Measurements from ENCODE around the gene POMT2.
"Not testable (repeated sequence)": the region's sequence is repeated elsewhere in the genome, so short reads cannot be mapped to it uniquely, and the experiment has no call there.

The POMT2 gene

GRCh38 chr14:77284466-77284865 is 36.2 kb downstream of the POMT2 start:
- no peaks in the 10 kb centered on the region for H4K20me1 ChIP-seq (ENCODE audit: insufficient read depth, low read length)

GRCh38 chr14:77284066-77284465 is 36.6 kb downstream of the POMT2 start:
- H3K79me2 ChIP-seq (ENCODE audit: insufficient read depth, low read length) = no peaks in the 10 kb centered on the region
- TF ChIP-seq EZH2 (IDR thresholded peaks at IDR 0.05; ENCODE audit: borderline replicate concordance, low read length) (no peak), CTCF (IDR thresholded peaks at IDR 0.05; ENCODE audit: low read length) (no peak)
- H3F3A ChIP-seq (ENCODE audit: insufficient read depth, low read length) = no peaks in the 10 kb centered on the region
- peaks cover 8% of the 10 kb centered on the region; the same call in 1 of the 2 replicates for H3K36me3 ChIP-seq (ENCODE audit: insufficient read depth, low read length)
- no peaks in the 10 kb centered on the region for H3K9me2 ChIP-seq (ENCODE audit: low read depth, low read length)
- no peak overlapping the region for H3K4me2 ChIP-seq (ENCODE audit: low read length)
- H3K9me3 ChIP-seq (ENCODE audit: low read length) = no peaks in the 10 kb centered on the region
- no peak overlapping the region for H2AFZ ChIP-seq (ENCODE audit: low read length)
- no peak overlapping the region for H3K27ac ChIP-seq (ENCODE audit: low read depth, low read length, poor library complexity, severe bottlenecking)
- no peaks in the 10 kb centered on the region for H3K27me3 ChIP-seq (ENCODE audit: insufficient read depth, low read length)
- H4K20me1 ChIP-seq (ENCODE audit: insufficient read depth, low read length) = no peaks in the 10 kb centered on the region
- H3K4me1 ChIP-seq (ENCODE audit: insufficient read depth, low read length, severe bottlenecking) = no peaks in the 10 kb centered on the region
- no peak overlapping the region for H3K9ac ChIP-seq (ENCODE audit: low read length)
- no peak overlapping the region for H3K4me3 ChIP-seq (ENCODE audit: low read depth, low read length, poor library complexity, severe bottlenecking)

More at GRCh38 chr14:77284466-77284865, 36.2 kb downstream of the POMT2 start:
- Histone ChIP-seq H2AFZ (ENCODE audit: low read length) (no peak overlapping the region), H3K9ac (ENCODE audit: low read length) (no peak overlapping the region), H3K9me3 (ENCODE audit: low read length) (no peaks in the 10 kb centered on the region), H3K79me2 (ENCODE audit: insufficient read depth, low read length) (no peaks in the 10 kb centered on the region), H3K4me2 (ENCODE audit: low read length) (no peak overlapping the region), H3K27ac (ENCODE audit: low read depth, low read length, poor library complexity, severe bottlenecking) (no peak overlapping the region), H3K27me3 (ENCODE audit: insufficient read depth, low read length) (no peaks in the 10 kb centered on the region), H3F3A (ENCODE audit: insufficient read depth, low read length) (no peaks in the 10 kb centered on the region), H3K36me3 (ENCODE audit: insufficient read depth, low read length) (peaks cover 8% of the 10 kb centered on the region; the same call in 1 of the 2 replicates), H3K4me3 (ENCODE audit: low read depth, low read length, poor library complexity, severe bottlenecking) (no peak overlapping the region), H3K9me2 (ENCODE audit: low read depth, low read length) (no peaks in the 10 kb centered on the region), H3K4me1 (ENCODE audit: insufficient read depth, low read length, severe bottlenecking) (no peaks in the 10 kb centered on the region)
- TF ChIP-seq EZH2 (IDR thresholded peaks at IDR 0.05; ENCODE audit: borderline replicate concordance, low read length) = no peak
- TF ChIP-seq CTCF (IDR thresholded peaks at IDR 0.05; ENCODE audit: low read length) = no peak

GRCh38 chr14:77281852-77282410 is 38.8 kb downstream of the POMT2 start:
- Histone ChIP-seq H3K9ac (ENCODE audit: low read length) (no peak overlapping the region), H3K79me2 (ENCODE audit: insufficient read depth, low read length) (no peaks in the 10 kb centered on the region), H3K4me2 (ENCODE audit: low read length) (no peak overlapping the region), H2AFZ (ENCODE audit: low read length) (no peak overlapping the region), H3K9me3 (ENCODE audit: low read length) (no peaks in the 10 kb centered on the region), H3K9me2 (ENCODE audit: low read depth, low read length) (no peaks in the 10 kb centered on the region), H3K27me3 (ENCODE audit: insufficient read depth, low read length) (no peaks in the 10 kb centered on the region), H3K36me3 (ENCODE audit: insufficient read depth, low read length) (peaks cover 8% of the 10 kb centered on the region; the same call in 1 of the 2 replicates), H3K4me1 (ENCODE audit: insufficient read depth, low read length, severe bottlenecking) (no peaks in the 10 kb centered on the region), H3F3A (ENCODE audit: insufficient read depth, low read length) (no peaks in the 10 kb centered on the region), H3K4me3 (ENCODE audit: low read depth, low read length, poor library complexity, severe bottlenecking) (no peak overlapping the region), H3K27ac (ENCODE audit: low read depth, low read length, poor library complexity, severe bottlenecking) (no peak overlapping the region), H4K20me1 (ENCODE audit: insufficient read depth, low read length) (no peaks in the 10 kb centered on the region)
- no peak for TF ChIP-seq CTCF (IDR thresholded peaks at IDR 0.05; ENCODE audit: low read length)
- no peak for TF ChIP-seq EZH2 (IDR thresholded peaks at IDR 0.05; ENCODE audit: borderline replicate concordance, low read length)

- not testable (repeated sequence) for H3K36me3 ChIP-seq (ENCODE audit: insufficient read depth, low read length)
These were observed 39.8 kb downstream of the POMT2 start for GRCh38 chr14:77280921-77281320.

More at GRCh38 chr14:77280921-77281320, 39.8 kb downstream of the POMT2 start:
- not testable (repeated sequence) for H3K79me2 ChIP-seq (ENCODE audit: insufficient read depth, low read length); H3K9ac ChIP-seq (ENCODE audit: low read length); H3K27me3 ChIP-seq (ENCODE audit: insufficient read depth, low read length); H3K4me2 ChIP-seq (ENCODE audit: low read length); H3K9me2 ChIP-seq (ENCODE audit: low read depth, low read length); H3F3A ChIP-seq (ENCODE audit: insufficient read depth, low read length); H2AFZ ChIP-seq (ENCODE audit: low read length); H4K20me1 ChIP-seq (ENCODE audit: insufficient read depth, low read length); H3K4me1 ChIP-seq (ENCODE audit: insufficient read depth, low read length, severe bottlenecking); H3K4me3 ChIP-seq (ENCODE audit: low read depth, low read length, poor library complexity, severe bottlenecking); H3K9me3 ChIP-seq (ENCODE audit: low read length); H3K27ac ChIP-seq (ENCODE audit: low read depth, low read length, poor library complexity, severe bottlenecking)
